Measurements from ENCODE around the gene GRIK5. TPM values are rescaled to one million over a fixed set of nuclear protein-coding genes. Genes with fewer than 3 reads are reported as not detected.
"Not testable (repeated sequence)": the region's sequence is repeated elsewhere in the genome, so short reads cannot be mapped to it uniquely, and the experiment has no call there.

Gene GRIK5
- total RNA-seq, 4 donors from 2014 or later = 7.0 to 23.4 (median 12.3) TPM

GRCh38 chr19:42042455-42043170 is 27.4 kb downstream of the GRIK5 start:
- H3K36me3 ChIP-seq = peaks cover 0 to 97% of the 10 kb centered on the region in 2 donors
- H3K27ac ChIP-seq = no peak overlapping the region
- TF ChIP-seq EP300 (IDR thresholded peaks at IDR 0.05) = no peak
- TF ChIP-seq POLR2A (IDR thresholded peaks at IDR 0.05) = no peak
- no peak for TF ChIP-seq POLR2AphosphoS5 (IDR thresholded peaks at IDR 0.05)
- TF ChIP-seq, protein P1, sequence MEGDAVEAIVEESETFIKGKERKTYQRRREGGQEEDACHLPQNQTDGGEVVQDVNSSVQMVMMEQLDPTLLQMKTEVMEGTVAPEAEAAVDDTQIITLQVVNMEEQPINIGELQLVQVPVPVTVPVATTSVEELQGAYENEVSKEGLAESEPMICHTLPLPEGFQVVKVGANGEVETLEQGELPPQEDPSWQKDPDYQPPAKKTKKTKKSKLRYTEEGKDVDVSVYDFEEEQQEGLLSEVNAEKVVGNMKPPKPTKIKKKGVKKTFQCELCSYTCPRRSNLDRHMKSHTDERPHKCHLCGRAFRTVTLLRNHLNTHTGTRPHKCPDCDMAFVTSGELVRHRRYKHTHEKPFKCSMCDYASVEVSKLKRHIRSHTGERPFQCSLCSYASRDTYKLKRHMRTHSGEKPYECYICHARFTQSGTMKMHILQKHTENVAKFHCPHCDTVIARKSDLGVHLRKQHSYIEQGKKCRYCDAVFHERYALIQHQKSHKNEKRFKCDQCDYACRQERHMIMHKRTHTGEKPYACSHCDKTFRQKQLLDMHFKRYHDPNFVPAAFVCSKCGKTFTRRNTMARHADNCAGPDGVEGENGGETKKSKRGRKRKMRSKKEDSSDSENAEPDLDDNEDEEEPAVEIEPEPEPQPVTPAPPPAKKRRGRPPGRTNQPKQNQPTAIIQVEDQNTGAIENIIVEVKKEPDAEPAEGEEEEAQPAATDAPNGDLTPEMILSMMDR (IDR thresholded peaks at IDR 0.05) = no peak
- ATAC-seq = no peak
- no peak overlapping the region for H3K4me3 ChIP-seq
- WGBS, 2 donors (ENCODE audit: low coverage in 1 of 2) = 85% methylated on average over 2 to 8 of the region's 30 CpGs
- no peaks in the 10 kb centered on the region for H3K27me3 ChIP-seq
- H3K9me3 ChIP-seq = no peaks in the 10 kb centered on the region
- no peaks in the 10 kb centered on the region for H3K4me1 ChIP-seq

GRCh38 chr19:42040491-42040890 is 29.5 kb downstream of the GRIK5 start:
- H3K4me3 ChIP-seq, H3K27me3 ChIP-seq, H3K4me1 ChIP-seq, H3K9me3 ChIP-seq, ATAC-seq, H3K27ac ChIP-seq: not testable (repeated sequence)
- no CpG with 5 or more reads among the region's 9 CpGs for WGBS, 2 donors (ENCODE audit: low coverage in 1 of 2)
- peaks cover 0 to 94% of the 10 kb centered on the region in 2 donors for H3K36me3 ChIP-seq

DNA sequence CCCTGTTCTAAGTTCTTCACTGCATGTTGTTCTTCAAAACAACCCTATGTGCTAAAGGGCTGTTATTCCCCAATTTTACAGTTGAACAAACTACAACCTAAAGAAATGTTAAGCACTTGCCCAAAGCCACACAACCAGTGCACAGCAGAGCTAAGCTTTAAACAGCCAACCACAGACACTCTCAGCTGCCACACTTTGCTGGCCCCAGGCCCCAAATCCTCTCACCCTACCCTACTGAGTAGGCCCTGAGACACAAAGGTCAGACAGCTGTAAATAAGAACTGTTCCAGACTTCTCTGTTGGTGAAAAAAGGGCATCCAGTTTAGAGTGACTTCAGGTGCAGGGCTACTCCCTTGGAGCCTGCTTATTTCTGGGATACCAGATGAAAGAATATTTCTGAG is 30.0 kb downstream of the GRIK5 start:
- Histone ChIP-seq H3K4me3 (no peak overlapping the region), H3K27me3 (no peaks in the 10 kb centered on the region), H3K27ac (no peak overlapping the region), H3K9me3 (no peaks in the 10 kb centered on the region), H3K36me3 (peaks cover 0 to 89% of the 10 kb centered on the region in 2 donors), H3K4me1 (no peaks in the 10 kb centered on the region)
- TF ChIP-seq POLR2AphosphoS5 (IDR thresholded peaks at IDR 0.05) = no peak
- TF ChIP-seq EP300 (IDR thresholded peaks at IDR 0.05) = no peak
- no peak for TF ChIP-seq POLR2A (IDR thresholded peaks at IDR 0.05)
- TF ChIP-seq, protein P1 (IDR thresholded peaks at IDR 0.05) = no peak
- ATAC-seq = no peak

- Histone ChIP-seq H3K27ac (no peak overlapping the region), H3K4me1 (no peaks in the 10 kb centered on the region), H3K4me3 (no peak overlapping the region), H3K9me3 (no peaks in the 10 kb centered on the region), H3K36me3 (peaks cover 0 to 75% of the 10 kb centered on the region in 2 donors), H3K27me3 (no peaks in the 10 kb centered on the region)
- peak; percentile 58 for ATAC-seq
- TF ChIP-seq EP300 (IDR thresholded peaks at IDR 0.05) (no peak), POLR2AphosphoS5 (IDR thresholded peaks at IDR 0.05) (no peak), POLR2A (IDR thresholded peaks at IDR 0.05) (no peak)
- TF ChIP-seq, protein P1 (IDR thresholded peaks at IDR 0.05) = no peak
- 67 to 74% methylated on average over 4 to 5 of the region's 6 CpGs for WGBS, 2 donors (ENCODE audit: low coverage in 1 of 2)
These were observed 31.3 kb downstream of the GRIK5 start for GRCh38 chr19:42038666-42039065.

DNA sequence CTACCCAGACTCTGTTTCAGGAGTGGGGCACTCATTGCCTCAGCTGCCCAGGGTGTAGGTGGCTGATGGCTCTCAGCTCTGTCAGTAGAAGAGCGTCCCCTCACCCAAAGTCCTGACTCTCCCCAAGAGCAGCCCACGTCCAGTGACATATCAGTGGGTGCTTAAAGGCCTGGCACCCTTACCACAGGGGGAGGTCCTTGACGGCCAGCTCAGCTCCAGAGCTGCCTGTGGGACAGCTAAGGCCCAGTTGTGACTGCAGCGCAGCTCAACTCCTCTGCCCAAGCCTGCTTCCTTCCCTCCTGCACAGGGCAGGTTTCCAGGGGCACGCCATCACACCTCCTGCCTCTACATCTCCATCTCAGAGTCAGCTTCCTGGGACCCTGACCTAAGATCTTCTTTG is 32.4 kb downstream of the GRIK5 start:
- Histone ChIP-seq H3K27ac (no peak overlapping the region), H3K27me3 (no peaks in the 10 kb centered on the region), H3K9me3 (no peaks in the 10 kb centered on the region), H3K4me1 (peaks cover 0 to 1% (median 0%) of the 10 kb centered on the region in 3 donors), H3K4me3 (no peak overlapping the region), H3K36me3 (peaks cover 0 to 67% of the 10 kb centered on the region in 2 donors)
- ATAC-seq = no peak
- TF ChIP-seq POLR2AphosphoS5 (IDR thresholded peaks at IDR 0.05) (no peak), POLR2A (IDR thresholded peaks at IDR 0.05) (no peak), EP300 (IDR thresholded peaks at IDR 0.05) (no peak)
- TF ChIP-seq, protein P1 (IDR thresholded peaks at IDR 0.05) = no peak
- WGBS, 2 donors (ENCODE audit: low coverage in 1 of 2) = no CpG with 5 or more reads among the region's 5 CpGs

Data from gastroesophageal sphincter (tissue), 4 donors.